Measurements from ENCODE around the gene IGFLR1.

The IGFLR1 gene

DNA sequence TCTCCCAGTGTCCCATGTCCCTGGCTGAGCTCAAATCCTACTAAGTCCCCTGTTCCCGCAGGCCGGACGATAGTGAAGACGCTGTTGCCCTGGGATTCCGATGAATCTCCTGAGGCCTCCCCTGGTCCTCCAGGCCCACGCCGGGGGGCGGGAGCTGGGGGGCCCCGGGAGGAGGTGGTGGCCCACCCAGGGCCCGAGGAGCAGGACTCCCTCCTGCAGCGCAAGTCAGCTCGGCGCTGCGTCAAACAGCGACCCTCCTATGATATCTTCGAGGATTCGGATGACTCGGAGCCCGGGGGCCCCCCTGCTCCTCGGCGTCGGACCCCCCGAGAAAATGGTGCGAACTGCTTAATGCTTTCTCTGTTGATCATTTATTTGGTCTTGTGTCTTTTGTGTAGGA, 18.6 kb downstream of the IGFLR1 start:
- H3K9me3 ChIP-seq (ENCODE audit: low read length) = no peaks in the 10 kb centered on the region
- H3K4me3 ChIP-seq (ENCODE audit: low read length) = no peak overlapping the region
- no peaks in the 10 kb centered on the region for H3K27me3 ChIP-seq (ENCODE audit: insufficient read depth, low read length)
- no peak overlapping the region for H2AFZ ChIP-seq (ENCODE audit: low read depth, low read length)
- peaks cover 9% of the 10 kb centered on the region for H3K4me1 ChIP-seq (ENCODE audit: insufficient read depth, low read length)
- H3K36me3 ChIP-seq (ENCODE audit: insufficient read depth, low read length) = peaks cover 74% of the 10 kb centered on the region

DNA sequence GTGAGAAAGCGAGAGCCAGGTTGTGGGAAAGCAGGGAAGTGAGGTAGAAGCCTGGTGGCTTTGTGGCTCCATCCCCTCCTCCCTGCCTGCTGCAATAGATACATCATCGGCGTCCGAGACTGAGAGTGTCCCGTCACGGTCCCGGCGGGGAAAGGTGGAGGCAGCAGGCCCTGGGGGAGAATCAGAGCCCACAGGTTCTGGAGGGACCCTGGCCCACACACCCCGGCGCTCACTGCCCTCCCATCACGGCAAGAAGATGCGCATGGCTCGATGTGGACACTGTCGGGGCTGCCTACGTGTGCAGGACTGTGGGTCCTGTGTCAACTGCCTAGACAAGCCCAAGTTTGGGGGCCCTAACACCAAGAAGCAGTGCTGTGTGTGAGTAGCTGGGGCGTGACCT, 19.4 kb downstream of the IGFLR1 start:
- Histone ChIP-seq H3K4me1 (ENCODE audit: insufficient read depth, low read length) (peaks cover 12% of the 10 kb centered on the region), H3K27me3 (ENCODE audit: insufficient read depth, low read length) (no peaks in the 10 kb centered on the region), H3K36me3 (ENCODE audit: insufficient read depth, low read length) (peaks cover 68% of the 10 kb centered on the region), H3K9me3 (ENCODE audit: low read length) (no peaks in the 10 kb centered on the region), H2AFZ (ENCODE audit: low read depth, low read length) (no peak overlapping the region), H3K4me3 (ENCODE audit: low read length) (no peak overlapping the region)

DNA sequence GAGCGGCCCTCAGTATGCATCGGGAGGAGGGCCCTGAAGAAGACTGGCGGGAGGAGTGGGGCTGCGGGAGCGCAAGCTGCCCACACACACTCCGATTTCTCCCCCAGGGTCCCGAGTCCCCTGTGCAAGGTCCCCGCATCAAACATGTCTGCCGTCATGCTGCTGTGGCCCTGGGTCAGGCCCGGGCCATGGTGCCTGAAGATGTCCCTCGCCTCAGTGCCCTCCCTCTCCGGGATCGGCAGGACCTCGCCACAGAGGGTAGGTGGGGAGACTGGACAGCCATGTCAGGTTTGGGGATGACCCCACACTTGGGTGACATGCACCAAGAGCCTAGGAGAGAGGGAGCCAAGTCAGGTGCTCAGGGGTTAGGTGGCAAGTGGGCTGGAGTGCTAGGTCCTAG, 19.8 kb downstream of the IGFLR1 start:
- Histone ChIP-seq H3K4me1 (ENCODE audit: insufficient read depth, low read length) (peaks cover 12% of the 10 kb centered on the region), H2AFZ (ENCODE audit: low read depth, low read length) (no peak overlapping the region), H3K36me3 (ENCODE audit: insufficient read depth, low read length) (peaks cover 63% of the 10 kb centered on the region), H3K9me3 (ENCODE audit: low read length) (no peaks in the 10 kb centered on the region), H3K27me3 (ENCODE audit: insufficient read depth, low read length) (no peaks in the 10 kb centered on the region), H3K4me3 (ENCODE audit: low read length) (no peak overlapping the region)

DNA sequence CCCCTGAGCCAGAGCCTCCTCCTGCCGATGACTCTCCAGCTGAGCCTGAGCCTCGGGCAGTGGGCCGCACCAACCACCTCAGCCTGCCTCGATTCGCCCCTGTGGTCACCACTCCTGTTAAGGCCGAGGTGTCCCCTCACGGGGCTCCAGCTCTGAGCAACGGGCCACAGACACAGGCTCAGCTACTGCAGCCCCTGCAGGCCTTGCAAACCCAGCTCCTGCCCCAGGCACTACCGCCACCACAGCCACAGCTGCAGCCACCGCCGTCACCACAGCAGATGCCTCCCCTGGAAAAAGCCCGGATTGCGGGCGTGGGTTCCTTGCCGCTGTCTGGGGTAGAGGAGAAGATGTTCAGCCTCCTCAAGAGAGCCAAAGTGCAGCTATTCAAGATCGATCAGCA, 20.9 kb downstream of the IGFLR1 start:
- Histone ChIP-seq H3K36me3 (ENCODE audit: insufficient read depth, low read length) (peaks cover 57% of the 10 kb centered on the region), H3K4me3 (ENCODE audit: low read length) (no peak overlapping the region), H2AFZ (ENCODE audit: low read depth, low read length) (no peak overlapping the region), H3K9me3 (ENCODE audit: low read length) (no peaks in the 10 kb centered on the region), H3K27me3 (ENCODE audit: insufficient read depth, low read length) (no peaks in the 10 kb centered on the region), H3K4me1 (ENCODE audit: insufficient read depth, low read length) (peaks cover 12% of the 10 kb centered on the region)

DNA sequence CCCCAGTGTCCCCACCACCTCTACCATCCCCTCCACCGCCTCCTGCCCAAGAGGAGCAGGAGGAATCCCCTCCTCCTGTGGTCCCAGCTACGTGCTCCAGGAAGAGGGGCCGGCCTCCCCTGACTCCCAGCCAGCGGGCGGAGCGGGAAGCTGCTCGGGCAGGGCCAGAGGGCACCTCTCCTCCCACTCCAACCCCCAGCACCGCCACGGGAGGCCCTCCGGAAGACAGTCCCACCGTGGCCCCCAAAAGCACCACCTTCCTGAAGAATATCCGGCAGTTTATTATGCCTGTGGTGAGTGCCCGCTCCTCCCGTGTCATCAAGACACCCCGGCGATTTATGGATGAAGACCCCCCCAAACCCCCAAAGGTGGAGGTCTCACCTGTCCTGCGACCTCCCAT, 21.6 kb downstream of the IGFLR1 start:
- Histone ChIP-seq H2AFZ (ENCODE audit: low read depth, low read length) (no peak overlapping the region), H3K4me1 (ENCODE audit: insufficient read depth, low read length) (peaks cover 18% of the 10 kb centered on the region), H3K4me3 (ENCODE audit: low read length) (no peak overlapping the region), H3K27me3 (ENCODE audit: insufficient read depth, low read length) (no peaks in the 10 kb centered on the region), H3K36me3 (ENCODE audit: insufficient read depth, low read length) (peaks cover 52% of the 10 kb centered on the region), H3K9me3 (ENCODE audit: low read length) (no peaks in the 10 kb centered on the region)

- Histone ChIP-seq H3K9me3 (ENCODE audit: low read length) (no peaks in the 10 kb centered on the region), H3K27me3 (ENCODE audit: insufficient read depth, low read length) (no peaks in the 10 kb centered on the region), H3K36me3 (ENCODE audit: insufficient read depth, low read length) (peaks cover 47% of the 10 kb centered on the region), H3K4me1 (ENCODE audit: insufficient read depth, low read length) (peaks cover 19% of the 10 kb centered on the region), H3K4me3 (ENCODE audit: low read length) (no peak overlapping the region), H2AFZ (ENCODE audit: low read depth, low read length) (no peak overlapping the region)
These were observed 22.1 kb downstream of the IGFLR1 start for GRCh38 chr19:35720163-35720524.

DNA sequence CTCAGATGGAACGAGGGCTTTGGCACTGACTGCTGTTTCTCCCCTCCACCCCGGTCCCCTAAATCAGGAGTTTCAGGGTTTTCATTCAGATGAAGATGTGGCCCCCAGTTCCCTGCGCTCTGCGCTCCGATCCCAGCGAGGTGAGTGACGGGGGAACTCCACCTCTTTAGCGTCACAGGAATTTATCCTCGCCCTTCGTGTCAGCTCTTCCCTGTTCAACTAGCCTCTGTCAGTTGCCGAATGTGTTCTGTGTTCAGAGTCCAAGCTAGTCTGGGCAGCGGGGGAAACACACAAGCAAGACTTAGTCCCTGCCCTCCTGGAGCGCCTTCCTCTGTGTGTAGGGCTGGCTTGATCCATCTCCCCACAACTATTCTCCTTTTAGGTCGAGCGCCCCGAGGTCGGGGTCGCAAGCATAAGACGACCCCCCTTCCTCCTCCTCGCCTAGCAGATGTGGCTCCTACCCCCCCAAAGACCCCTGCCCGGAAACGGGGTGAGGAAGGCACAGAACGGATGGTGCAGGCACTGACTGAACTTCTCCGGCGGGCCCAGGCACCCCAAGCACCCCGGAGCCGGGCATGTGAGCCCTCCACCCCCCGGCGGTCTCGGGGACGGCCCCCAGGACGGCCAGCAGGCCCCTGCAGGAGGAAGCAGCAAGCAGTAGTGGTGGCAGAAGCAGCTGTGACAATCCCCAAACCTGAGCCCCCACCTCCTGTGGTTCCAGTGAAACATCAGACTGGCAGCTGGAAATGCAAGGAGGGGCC, 22.7 kb downstream of the IGFLR1 start:
- H3K4me1 ChIP-seq (ENCODE audit: insufficient read depth, low read length) = peaks cover 19% of the 10 kb centered on the region
- H3K9me3 ChIP-seq (ENCODE audit: low read length) = no peaks in the 10 kb centered on the region
- H3K4me3 ChIP-seq (ENCODE audit: low read length) = peak overlapping the region; percentile 95
- H2AFZ ChIP-seq (ENCODE audit: low read depth, low read length) = no peak overlapping the region
- H3K27me3 ChIP-seq (ENCODE audit: insufficient read depth, low read length) = no peaks in the 10 kb centered on the region
- H3K36me3 ChIP-seq (ENCODE audit: insufficient read depth, low read length) = peaks cover 41% of the 10 kb centered on the region

- Histone ChIP-seq H3K4me3 (ENCODE audit: low read length) (peak overlapping the region; percentile 95), H3K36me3 (ENCODE audit: insufficient read depth, low read length) (peaks cover 32% of the 10 kb centered on the region), H3K9me3 (ENCODE audit: low read length) (no peaks in the 10 kb centered on the region)
These were observed 23.8 kb downstream of the IGFLR1 start for GRCh38 chr19:35718345-35719041.

DNA sequence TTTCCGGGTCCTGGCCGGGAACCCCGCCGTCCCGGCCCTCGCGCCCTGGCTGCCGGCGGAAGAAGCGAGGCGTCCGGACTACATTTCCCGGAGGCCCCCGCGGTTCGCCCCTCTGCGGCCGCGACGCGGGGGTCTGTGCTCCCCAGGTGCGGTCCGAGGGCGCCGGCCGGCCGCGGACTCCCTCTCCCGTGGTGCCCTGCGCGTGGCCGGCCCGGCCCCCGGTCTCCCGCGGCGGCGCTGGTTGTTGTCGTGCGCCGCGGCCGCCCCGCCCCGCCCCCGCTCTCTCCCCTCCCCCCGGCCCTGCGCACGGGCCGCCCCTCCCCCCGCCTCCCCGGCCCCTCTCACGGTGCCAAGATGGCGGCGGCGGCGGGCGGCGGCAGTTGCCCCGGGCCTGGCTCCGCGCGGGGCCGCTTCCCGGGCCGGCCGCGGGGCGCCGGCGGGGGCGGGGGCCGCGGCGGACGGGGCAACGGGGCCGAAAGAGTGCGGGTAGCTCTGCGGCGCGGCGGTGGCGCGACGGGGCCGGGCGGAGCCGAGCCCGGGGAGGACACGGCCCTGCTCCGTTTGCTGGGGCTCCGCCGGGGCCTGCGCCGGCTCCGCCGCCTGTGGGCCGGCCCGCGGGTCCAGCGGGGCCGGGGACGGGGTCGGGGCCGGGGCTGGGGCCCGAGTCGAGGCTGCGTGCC, 24.4 kb downstream of the IGFLR1 start, which contains the start of gene KMT2B:
TSS of gene KMT2B (plus strand) at position 339 of the 680 bp plus-strand sequence. CDS start at position 355, 16 bp downstream.
- Histone ChIP-seq H3K4me3 (ENCODE audit: low read length) (peak within 1 kb of the TSS; percentile 95), H2AFZ (ENCODE audit: low read depth, low read length) (peak within 1 kb of the TSS; percentile 96), H3K4me1 (ENCODE audit: insufficient read depth, low read length) (peaks cover 19% of the 10 kb centered on the region), H3K27me3 (ENCODE audit: insufficient read depth, low read length) (no peaks in the 10 kb centered on the region), H3K36me3 (ENCODE audit: insufficient read depth, low read length) (peaks cover 25% of the 10 kb centered on the region), H3K9me3 (ENCODE audit: low read length) (no peaks in the 10 kb centered on the region)

More at GRCh38 chr19:35718345-35719041, 23.8 kb downstream of the IGFLR1 start:
- no peaks in the 10 kb centered on the region for H3K27me3 ChIP-seq (ENCODE audit: insufficient read depth, low read length)
- H3K4me1 ChIP-seq (ENCODE audit: insufficient read depth, low read length) = peaks cover 19% of the 10 kb centered on the region
- no peak overlapping the region for H2AFZ ChIP-seq (ENCODE audit: low read depth, low read length)

DNA sequence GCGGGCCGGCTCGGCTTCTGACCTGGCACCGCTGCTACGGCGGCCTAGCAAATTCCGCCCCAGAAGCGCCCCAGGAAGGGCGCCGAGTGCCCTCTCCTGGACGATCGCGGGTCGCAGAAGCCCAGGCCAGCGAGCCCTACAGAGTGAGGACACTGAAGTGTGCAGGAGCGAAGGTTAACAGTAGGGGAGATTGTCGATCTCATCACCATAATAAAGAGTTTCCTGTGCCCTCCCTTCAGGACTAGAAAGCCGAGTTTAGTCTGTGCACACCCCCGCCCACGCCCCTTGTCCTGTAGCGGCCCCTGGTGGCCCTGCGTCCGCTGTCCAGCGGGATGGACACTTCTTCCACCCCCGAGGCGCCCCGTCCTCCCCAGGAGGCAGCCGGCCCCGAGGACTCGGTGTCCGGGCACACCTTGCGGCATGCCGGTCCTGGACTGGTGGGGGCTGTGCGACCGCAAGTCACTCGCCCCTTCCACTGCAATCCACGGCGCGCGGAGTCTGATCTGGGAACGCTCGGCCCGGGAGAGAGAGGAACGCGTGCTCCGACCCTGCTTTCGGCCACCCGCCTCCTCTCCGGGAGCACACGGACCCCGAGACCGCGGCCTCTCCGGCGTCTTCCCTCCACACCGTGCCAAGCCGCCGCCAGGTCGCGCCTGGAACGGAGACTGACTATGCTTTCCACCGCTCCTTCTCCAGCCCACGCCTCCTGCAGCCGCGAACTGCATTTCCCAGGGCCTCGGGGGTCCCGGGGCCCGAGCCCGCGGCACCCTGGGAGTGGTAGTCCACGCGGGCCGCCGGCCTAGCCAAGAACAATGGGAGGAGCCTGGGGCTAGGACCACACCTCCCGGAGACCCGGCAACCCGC, 25.2 kb downstream of the IGFLR1 start:
- no peaks in the 10 kb centered on the region for H3K9me3 ChIP-seq (ENCODE audit: low read length)
- peaks cover 18% of the 10 kb centered on the region for H3K36me3 ChIP-seq (ENCODE audit: insufficient read depth, low read length)
- peak overlapping the region; percentile 96 for H2AFZ ChIP-seq (ENCODE audit: low read depth, low read length)
- H3K4me1 ChIP-seq (ENCODE audit: insufficient read depth, low read length) = peaks cover 19% of the 10 kb centered on the region
- H3K4me3 ChIP-seq (ENCODE audit: low read length) = peak overlapping the region; percentile 58
- no peaks in the 10 kb centered on the region for H3K27me3 ChIP-seq (ENCODE audit: insufficient read depth, low read length)

DNA sequence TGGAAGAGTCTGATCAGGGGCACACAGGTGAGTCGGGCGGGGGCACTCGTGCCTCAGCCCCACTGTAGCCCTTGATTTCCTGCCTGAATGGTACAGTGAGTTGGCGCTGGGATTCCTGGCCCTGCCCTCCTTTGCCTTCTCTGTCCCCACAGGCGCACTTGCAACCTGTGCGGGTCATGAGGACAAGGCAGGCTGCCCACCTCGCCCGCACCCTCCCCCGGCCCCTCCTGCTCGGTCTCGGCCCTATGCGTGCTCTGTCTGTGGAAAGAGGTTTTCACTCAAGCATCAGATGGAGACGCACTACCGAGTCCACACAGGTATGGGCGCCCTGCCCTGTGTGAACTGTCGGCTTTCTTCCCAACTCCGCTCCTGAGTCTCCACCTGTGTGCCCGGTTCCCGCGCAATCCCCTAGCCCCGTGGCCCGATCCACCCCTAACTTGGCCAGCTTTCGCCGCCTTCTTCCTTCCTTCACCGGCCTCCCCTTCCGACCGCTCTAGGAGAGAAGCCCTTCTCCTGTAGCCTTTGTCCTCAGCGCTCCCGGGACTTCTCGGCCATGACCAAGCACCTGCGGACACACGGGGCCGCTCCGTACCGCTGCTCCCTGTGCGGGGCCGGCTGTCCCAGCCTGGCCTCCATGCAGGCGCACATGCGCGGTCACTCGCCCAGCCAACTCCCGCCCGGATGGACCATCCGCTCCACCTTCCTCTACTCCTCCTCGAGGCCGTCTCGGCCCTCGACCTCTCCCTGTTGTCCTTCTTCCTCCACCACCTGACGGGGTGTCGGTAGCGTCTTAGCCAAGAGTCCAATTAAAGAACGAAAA, 26.1 kb downstream of the IGFLR1 start:
- H3K9me3 ChIP-seq (ENCODE audit: low read length) = no peaks in the 10 kb centered on the region
- H3K36me3 ChIP-seq (ENCODE audit: insufficient read depth, low read length) = peaks cover 12% of the 10 kb centered on the region
- peak overlapping the region; percentile 58 for H3K4me3 ChIP-seq (ENCODE audit: low read length)
- H2AFZ ChIP-seq (ENCODE audit: low read depth, low read length) = peak overlapping the region; percentile 96
- H3K4me1 ChIP-seq (ENCODE audit: insufficient read depth, low read length) = peaks cover 19% of the 10 kb centered on the region
- H3K27me3 ChIP-seq (ENCODE audit: insufficient read depth, low read length) = no peaks in the 10 kb centered on the region

DNA sequence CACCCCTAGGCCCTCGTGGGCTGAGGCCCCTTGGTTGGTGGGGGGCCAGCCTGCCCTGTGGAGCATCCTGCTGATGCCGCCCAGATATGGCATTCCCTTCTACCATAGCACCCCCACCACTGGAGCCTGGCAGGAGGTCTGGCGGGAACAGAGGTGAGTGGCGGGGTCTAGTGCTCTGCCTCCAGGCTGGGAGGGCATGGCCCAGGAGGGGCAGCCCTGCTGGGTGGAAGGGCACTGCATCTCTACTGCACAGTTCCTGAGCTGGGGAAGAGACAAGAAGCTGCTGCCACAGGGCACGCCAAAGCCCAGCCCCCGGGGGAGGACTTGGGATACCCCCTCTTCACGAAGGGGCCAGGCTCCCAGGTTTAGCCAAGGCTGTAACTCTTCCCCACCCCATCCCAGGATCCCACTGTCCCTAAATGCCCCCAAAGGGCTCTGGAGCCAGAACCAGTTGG, 26.9 kb downstream of the IGFLR1 start:
- peaks cover 19% of the 10 kb centered on the region for H3K4me1 ChIP-seq (ENCODE audit: insufficient read depth, low read length)
- no peak overlapping the region for H2AFZ ChIP-seq (ENCODE audit: low read depth, low read length)
- H3K36me3 ChIP-seq (ENCODE audit: insufficient read depth, low read length) = peaks cover 6% of the 10 kb centered on the region
- peak overlapping the region; percentile 58 for H3K4me3 ChIP-seq (ENCODE audit: low read length)
- H3K27me3 ChIP-seq (ENCODE audit: insufficient read depth, low read length) = no peaks in the 10 kb centered on the region
- no peaks in the 10 kb centered on the region for H3K9me3 ChIP-seq (ENCODE audit: low read length)

All from neuron (in vitro differentiated cells).